T-helper 17 cell (primary cell): ENCODE measurements around the gene RBMS3. TPM values are rescaled to one million over a fixed set of nuclear protein-coding genes. Genes with fewer than 3 reads are reported as not detected.

Source experiments
- ATAC-seq: fragments of 150-1000 bp; cut with Tn5 transposase; 2 replicates; pipeline ENCODE4 v1.10.0; 2021; ENCODE audit warnings: mild to moderate bottlenecking, moderate library complexity
- DNase-seq, 3 donors: peaks; one replicate each; pipeline versions ENCODE4 v3.0.0 to v3.0.0-alpha.2; 2020 to 2021
- H3K9me3 ChIP-seq: one replicate; pipeline ENCODE4 v1.7.0; 2013; ENCODE audit warnings: low read length, mild to moderate bottlenecking; ENCODE audit not compliant: control insufficient read depth, poor library complexity, severe bottlenecking
- H3K27ac Mint-ChIP-seq: one replicate; pipeline ENCODE4 v1.8.0; 2022; ENCODE audit warnings: mild to moderate bottlenecking, moderate library complexity, mixed read lengths
- H3K27me3 Mint-ChIP-seq: one replicate; pipeline ENCODE4 v1.8.0; 2022; ENCODE audit warnings: mixed read lengths
- H3K36me3 Mint-ChIP-seq: one replicate; pipeline ENCODE4 v1.8.0; 2022; ENCODE audit warnings: low read depth, mixed read lengths
- H3K4me1 Mint-ChIP-seq: one replicate; pipeline ENCODE4 v1.8.0; 2022; ENCODE audit warnings: mild to moderate bottlenecking, mixed read lengths
- H3K4me3 Mint-ChIP-seq: one replicate; pipeline ENCODE4 v1.8.0; 2022; ENCODE audit warnings: mild to moderate bottlenecking, moderate library complexity, mixed read lengths
- total RNA-seq, 4 donors: library from RNA in 2 of 4; stranded (reverse) in 2 of 4; gene quantifications; one replicate each; pipeline ENCODE4 v1.2.3 and lab custom pipeline; 2022 to 2026

Gene RBMS3
- total RNA-seq, 2 donors from 2014 or later, result 0.37 to 1.7 TPM

DNA sequence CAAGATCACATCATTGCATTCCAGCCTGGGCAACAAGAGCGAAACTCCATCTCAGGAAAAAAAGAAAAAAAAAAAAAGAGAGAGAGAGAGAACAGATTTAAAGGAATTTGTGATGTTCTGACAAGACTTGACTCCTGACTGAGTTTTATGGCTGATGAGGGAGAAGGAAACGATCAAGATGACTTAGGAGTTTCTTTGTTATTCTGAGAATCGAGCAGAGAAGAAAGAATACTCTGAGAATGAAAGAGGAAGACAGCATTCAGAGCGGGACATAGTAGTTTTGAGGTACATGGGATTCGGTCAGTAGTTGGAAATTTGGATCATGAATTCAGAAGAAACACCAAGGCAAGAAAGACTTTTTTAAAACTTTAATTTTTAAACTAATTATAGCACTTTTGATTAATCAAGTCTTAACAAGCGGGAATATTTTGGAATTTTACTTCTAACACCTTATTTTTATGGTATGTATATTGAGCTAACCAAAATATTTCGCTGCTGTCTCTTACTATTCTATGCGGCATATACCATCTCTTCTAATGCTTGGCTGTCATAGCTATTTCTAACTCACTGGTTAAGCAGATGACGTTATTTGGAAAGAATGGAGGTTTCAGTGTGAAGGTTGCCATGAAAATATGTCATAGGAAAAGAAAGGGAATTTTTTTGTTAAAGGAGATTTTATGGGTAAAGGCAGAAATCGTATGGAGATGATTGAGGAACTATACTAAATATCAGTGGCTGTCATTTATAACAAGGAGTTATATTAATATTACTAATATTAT, 644.1 kb downstream of the RBMS3 start:
- no peaks in the 10 kb centered on the region for H3K4me1 Mint-ChIP-seq
- no peak overlapping the region for H3K27ac Mint-ChIP-seq
- no peak for ATAC-seq
- H3K9me3 ChIP-seq, result no peaks in the 10 kb centered on the region
- DNase-seq, result no peak
- no peaks in the 10 kb centered on the region for H3K36me3 Mint-ChIP-seq
- H3K4me3 Mint-ChIP-seq, result no peak overlapping the region
- peaks cover 15% of the 10 kb centered on the region for H3K27me3 Mint-ChIP-seq

- no peak overlapping the region for H3K4me3 Mint-ChIP-seq
- H3K27me3 Mint-ChIP-seq, result peaks cover 15% of the 10 kb centered on the region
- H3K27ac Mint-ChIP-seq, result no peak overlapping the region
- H3K9me3 ChIP-seq, result no peaks in the 10 kb centered on the region
- ATAC-seq (no peak), DNase-seq (no peak)
- H3K36me3 Mint-ChIP-seq, result no peaks in the 10 kb centered on the region
- no peaks in the 10 kb centered on the region for H3K4me1 Mint-ChIP-seq
Measured at GRCh38 chr3:29926378-29926777, 645.5 kb downstream of the RBMS3 start.

DNA sequence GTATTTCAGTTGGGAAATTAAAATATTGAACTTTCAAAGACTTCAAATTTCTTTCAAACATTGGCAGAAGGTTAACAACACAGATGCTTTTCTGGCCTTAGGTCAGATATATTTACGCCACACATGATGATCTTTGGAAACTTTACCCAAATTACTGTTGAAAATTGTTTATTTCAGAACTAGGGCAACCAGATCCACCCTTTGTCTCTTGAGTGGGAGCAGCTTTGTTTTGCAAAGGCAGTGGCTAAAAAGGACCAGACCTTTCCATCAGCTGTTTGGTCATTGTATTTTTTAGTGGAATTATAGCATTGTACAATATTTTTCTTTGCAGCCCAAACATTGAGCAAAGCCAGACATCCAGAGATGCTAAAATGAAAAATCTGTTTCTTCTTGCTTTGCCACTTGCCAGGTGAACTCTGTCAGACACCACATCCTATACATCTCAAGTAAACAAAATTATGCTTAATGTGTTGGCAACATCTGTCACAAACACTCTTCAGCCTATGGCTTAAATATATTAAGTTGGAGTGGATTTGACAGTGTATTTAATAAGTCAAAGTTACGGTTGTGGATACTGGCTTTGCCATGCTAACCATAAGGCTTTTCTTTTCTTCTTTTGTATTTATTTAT, 651.9 kb downstream of the RBMS3 start:
- DNase-seq (no peak), ATAC-seq (no peak)
- Mint-ChIP-seq H3K4me3 (no peak overlapping the region), H3K36me3 (no peaks in the 10 kb centered on the region), H3K27ac (no peak overlapping the region), H3K4me1 (no peaks in the 10 kb centered on the region), H3K27me3 (peaks cover 20% of the 10 kb centered on the region)
- no peaks in the 10 kb centered on the region for H3K9me3 ChIP-seq

DNA sequence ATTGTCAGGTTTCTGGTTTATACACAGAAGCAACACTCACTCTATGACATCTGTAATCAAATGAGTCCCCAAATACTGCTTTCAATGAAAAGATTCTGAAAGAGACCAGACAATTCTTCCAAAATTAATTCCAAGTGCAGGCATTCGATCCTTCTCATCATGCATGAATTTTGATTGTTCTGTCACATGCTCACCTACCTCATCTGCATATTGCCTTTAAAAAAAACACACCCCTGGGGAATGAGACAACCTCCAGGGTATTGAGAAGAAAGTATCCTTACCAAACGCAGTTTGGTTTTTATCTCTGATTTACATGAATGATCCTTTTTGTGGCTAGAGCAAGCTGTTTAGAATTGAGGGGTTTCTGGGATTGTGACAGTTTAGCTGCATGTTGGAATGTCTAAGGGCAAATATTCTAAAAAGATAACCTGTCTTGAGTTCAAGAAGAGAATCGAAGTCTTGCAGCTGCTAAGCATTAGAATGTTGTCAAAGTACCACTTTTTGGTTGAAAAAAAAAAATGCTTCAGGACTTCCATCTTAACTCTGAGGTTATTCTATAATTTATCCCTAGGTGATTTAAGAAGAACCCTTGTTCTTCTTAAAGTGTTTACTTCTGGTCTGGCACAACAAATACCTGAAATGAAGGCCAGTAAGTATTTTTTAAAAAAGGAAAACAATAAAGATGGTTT, 653.1 kb downstream of the RBMS3 start:
- ATAC-seq, result no peak

GRCh38 chr3:29934751-29935150, 653.9 kb downstream of the RBMS3 start:
- Mint-ChIP-seq H3K4me1 (no peaks in the 10 kb centered on the region), H3K4me3 (no peak overlapping the region), H3K36me3 (no peaks in the 10 kb centered on the region), H3K27me3 (peaks cover 15% of the 10 kb centered on the region), H3K27ac (no peak overlapping the region)
- no peak for ATAC-seq
- no peak for DNase-seq
- H3K9me3 ChIP-seq, result no peaks in the 10 kb centered on the region

More for the DNA sequence above, 653.1 kb downstream of the RBMS3 start:
- H3K4me1 Mint-ChIP-seq, result no peaks in the 10 kb centered on the region
- no peak overlapping the region for H3K4me3 Mint-ChIP-seq
- no peak overlapping the region for H3K27ac Mint-ChIP-seq
- no peak for DNase-seq
- peaks cover 15% of the 10 kb centered on the region for H3K27me3 Mint-ChIP-seq
- H3K36me3 Mint-ChIP-seq, result no peaks in the 10 kb centered on the region
- H3K9me3 ChIP-seq, result no peaks in the 10 kb centered on the region

GRCh38 chr3:29936054-29936453, 655.2 kb downstream of the RBMS3 start:
- no peaks in the 10 kb centered on the region for H3K4me1 Mint-ChIP-seq
- H3K9me3 ChIP-seq, result no peaks in the 10 kb centered on the region
- H3K36me3 Mint-ChIP-seq, result no peaks in the 10 kb centered on the region
- H3K4me3 Mint-ChIP-seq, result no peak overlapping the region
- DNase-seq (no peak), ATAC-seq (no peak)
- peaks cover 15% of the 10 kb centered on the region for H3K27me3 Mint-ChIP-seq
- H3K27ac Mint-ChIP-seq, result no peak overlapping the region

DNA sequence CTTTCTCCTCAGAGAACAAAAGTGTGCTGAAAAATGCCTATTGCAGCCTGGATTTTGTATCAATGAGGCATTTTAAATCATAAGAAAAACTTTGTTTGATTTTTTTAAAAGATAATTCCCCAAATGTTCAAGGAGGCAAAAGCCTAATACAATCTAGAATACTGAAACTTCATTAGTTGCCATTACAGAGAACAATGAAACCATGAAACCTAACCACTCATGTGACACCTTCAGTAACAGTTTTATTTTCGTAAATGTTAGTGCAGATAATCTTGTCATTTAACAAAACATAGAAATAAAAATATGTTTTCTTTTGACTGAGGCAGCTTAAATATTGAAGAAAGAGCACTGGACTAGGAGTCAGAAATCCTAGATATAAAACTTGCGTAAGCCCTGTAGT, 655.9 kb downstream of the RBMS3 start:
- Mint-ChIP-seq H3K4me1 (no peaks in the 10 kb centered on the region), H3K36me3 (no peaks in the 10 kb centered on the region), H3K27me3 (peaks cover 8% of the 10 kb centered on the region), H3K4me3 (no peak overlapping the region), H3K27ac (no peak overlapping the region)
- DNase-seq, result no peak
- no peaks in the 10 kb centered on the region for H3K9me3 ChIP-seq
- no peak for ATAC-seq

GRCh38 chr3:29937185-29937584, 656.3 kb downstream of the RBMS3 start:
- H3K27me3 Mint-ChIP-seq, result peaks cover 8% of the 10 kb centered on the region
- no peak overlapping the region for H3K4me3 Mint-ChIP-seq
- H3K4me1 Mint-ChIP-seq, result no peaks in the 10 kb centered on the region
- no peak overlapping the region for H3K27ac Mint-ChIP-seq
- ATAC-seq, result no peak
- no peaks in the 10 kb centered on the region for H3K36me3 Mint-ChIP-seq
- DNase-seq, result no peak
- no peaks in the 10 kb centered on the region for H3K9me3 ChIP-seq

- Mint-ChIP-seq H3K27ac (no peak overlapping the region), H3K4me1 (no peaks in the 10 kb centered on the region), H3K4me3 (no peak overlapping the region), H3K36me3 (no peaks in the 10 kb centered on the region), H3K27me3 (no peaks in the 10 kb centered on the region)
- DNase-seq (no peak), ATAC-seq (no peak)
- H3K9me3 ChIP-seq, result no peaks in the 10 kb centered on the region
Measured at GRCh38 chr3:29940759-29941323, 660.0 kb downstream of the RBMS3 start.

DNA sequence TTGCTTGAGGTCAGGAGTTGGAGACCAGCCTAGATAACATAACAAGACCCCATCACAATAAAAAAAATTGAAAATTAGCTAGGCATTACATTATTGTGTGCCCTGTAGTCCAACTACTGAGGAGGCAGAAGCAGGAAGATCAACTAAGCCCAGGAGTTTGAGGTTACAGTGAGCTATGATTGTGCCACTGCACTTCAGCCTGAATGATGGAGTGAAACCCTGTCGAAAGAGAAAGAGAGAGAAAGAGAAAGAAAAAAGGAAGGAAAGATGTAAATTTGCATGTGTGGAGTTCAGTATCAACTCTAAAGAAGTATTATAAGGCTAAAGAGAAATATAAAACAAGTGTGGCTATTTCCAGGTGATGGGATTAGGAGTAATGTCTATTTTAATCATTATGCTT, 661.4 kb downstream of the RBMS3 start:
- Mint-ChIP-seq H3K4me3 (no peak overlapping the region), H3K36me3 (no peaks in the 10 kb centered on the region), H3K27ac (no peak overlapping the region), H3K4me1 (no peaks in the 10 kb centered on the region), H3K27me3 (no peaks in the 10 kb centered on the region)
- H3K9me3 ChIP-seq, result no peaks in the 10 kb centered on the region
- ATAC-seq (no peak), DNase-seq (no peak)

- ATAC-seq (no peak), DNase-seq (no peak)
- Mint-ChIP-seq H3K27ac (no peak overlapping the region), H3K36me3 (no peaks in the 10 kb centered on the region), H3K4me3 (no peak overlapping the region), H3K27me3 (peaks cover 4% of the 10 kb centered on the region), H3K4me1 (no peaks in the 10 kb centered on the region)
- no peaks in the 10 kb centered on the region for H3K9me3 ChIP-seq
Measured at GRCh38 chr3:29949131-29949530, 668.3 kb downstream of the RBMS3 start.

GRCh38 chr3:29949940-29950616, 669.2 kb downstream of the RBMS3 start:
- no peak overlapping the region for H3K4me3 Mint-ChIP-seq
- H3K27ac Mint-ChIP-seq, result no peak overlapping the region
- H3K36me3 Mint-ChIP-seq, result no peaks in the 10 kb centered on the region
- H3K9me3 ChIP-seq, result no peaks in the 10 kb centered on the region
- peaks cover 4% of the 10 kb centered on the region for H3K27me3 Mint-ChIP-seq
- no peak for ATAC-seq
- no peaks in the 10 kb centered on the region for H3K4me1 Mint-ChIP-seq
- DNase-seq, result no peak

DNA sequence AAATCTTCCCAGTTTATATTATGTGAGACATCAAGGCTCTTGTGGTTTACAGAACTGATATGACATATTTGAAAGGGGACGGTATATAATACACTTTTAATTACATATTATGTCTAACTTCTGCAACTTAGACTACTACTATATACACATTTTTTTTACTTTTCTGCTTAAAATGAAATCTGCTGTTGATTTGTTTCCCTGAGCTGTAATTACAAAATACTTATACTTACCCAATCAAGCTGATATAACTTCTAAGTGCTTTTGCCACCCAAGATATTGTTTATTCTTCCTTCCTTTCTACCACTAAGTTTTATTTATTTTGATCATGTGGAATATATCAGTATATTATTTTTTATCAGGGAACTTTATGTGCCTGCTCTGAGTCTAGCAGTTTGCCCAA, 671.6 kb downstream of the RBMS3 start:
- Mint-ChIP-seq H3K27ac (no peak overlapping the region), H3K36me3 (no peaks in the 10 kb centered on the region), H3K4me1 (no peaks in the 10 kb centered on the region), H3K27me3 (peaks cover 23% of the 10 kb centered on the region), H3K4me3 (no peak overlapping the region)
- ATAC-seq (no peak), DNase-seq (no peak)
- H3K9me3 ChIP-seq, result no peaks in the 10 kb centered on the region
